CD1c-positive myeloid dendritic cell (primary cell): ENCODE data around the gene INPP4B.

Experiments
- DNase-seq: peaks from one replicate; pipeline ENCODE4 v3.0.0-alpha.2; 2016; ENCODE audit errors: extremely low spot score

Gene INPP4B

GRCh38 chr4:142846108-142846728, at the start of gene INPP4B:
Gene INPP4B, minus strand, starts transcription at chr4:142846301.
- DNase-seq: peak; percentile 25

DNA sequence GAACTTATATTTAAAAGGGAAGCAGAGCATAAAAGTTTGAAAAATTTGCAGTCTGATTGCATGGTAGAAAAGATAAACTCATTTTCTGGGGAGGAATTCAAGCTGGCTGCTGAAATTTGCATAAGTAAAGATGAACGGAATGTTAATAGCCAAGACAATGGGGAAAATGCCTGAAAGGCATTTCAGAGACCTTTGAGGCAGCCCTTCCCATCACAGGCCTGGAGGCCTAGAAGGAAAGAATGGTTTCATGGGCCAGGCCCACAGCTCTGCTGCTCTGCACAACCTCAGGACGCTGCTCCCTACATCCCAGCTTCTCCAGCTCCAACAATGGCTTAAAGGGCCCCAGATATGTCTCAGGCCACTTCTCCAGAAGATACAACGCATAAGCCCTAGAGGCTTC, 46.9 kb upstream of the INPP4B start:
- DNase-seq: no peak

- DNase-seq: no peak
Measured at GRCh38 chr4:142886566-142886965, 40.5 kb upstream of the INPP4B start.

GRCh38 chr4:142883040-142883832, 37.1 kb upstream of the INPP4B start:
- DNase-seq: peak; percentile 3

DNA sequence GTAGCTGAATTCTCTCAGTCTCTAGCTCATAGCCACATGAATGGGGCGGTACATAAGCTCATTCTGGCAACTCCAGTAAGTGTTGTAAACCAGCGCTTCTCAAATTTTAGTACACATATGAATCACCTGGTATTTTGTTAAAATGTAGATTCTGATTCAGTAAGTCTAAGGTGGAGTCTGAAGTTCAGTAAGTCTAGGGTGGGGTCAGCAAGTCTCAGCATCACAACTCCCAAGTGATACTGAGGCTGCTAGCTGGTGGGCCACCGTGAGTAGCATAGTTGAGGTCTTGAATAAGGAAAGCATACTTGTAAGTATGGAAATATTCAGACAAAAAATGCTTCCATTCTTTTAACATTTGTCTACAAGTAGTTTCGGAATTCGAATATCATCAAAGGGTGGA, 36.1 kb upstream of the INPP4B start:
- no peak for DNase-seq

GRCh38 chr4:142881331-142881730, 35.2 kb upstream of the INPP4B start:
- no peak for DNase-seq

GRCh38 chr4:142875117-142875516, 29.0 kb upstream of the INPP4B start:
- DNase-seq: no peak

- DNase-seq: no peak
Measured at GRCh38 chr4:142874684-142875083, 28.6 kb upstream of the INPP4B start.

GRCh38 chr4:142866685-142867084, 20.6 kb upstream of the INPP4B start:
- no peak for DNase-seq

- no peak for DNase-seq
Measured at GRCh38 chr4:142861351-142861750, 15.2 kb upstream of the INPP4B start.

GRCh38 chr4:142858965-142859364, 12.9 kb upstream of the INPP4B start:
- no peak for DNase-seq

GRCh38 chr4:142858446-142858845, 12.3 kb upstream of the INPP4B start:
- DNase-seq: no peak

- no peak for DNase-seq
Measured at GRCh38 chr4:142856576-142856975, 10.5 kb upstream of the INPP4B start.

DNA sequence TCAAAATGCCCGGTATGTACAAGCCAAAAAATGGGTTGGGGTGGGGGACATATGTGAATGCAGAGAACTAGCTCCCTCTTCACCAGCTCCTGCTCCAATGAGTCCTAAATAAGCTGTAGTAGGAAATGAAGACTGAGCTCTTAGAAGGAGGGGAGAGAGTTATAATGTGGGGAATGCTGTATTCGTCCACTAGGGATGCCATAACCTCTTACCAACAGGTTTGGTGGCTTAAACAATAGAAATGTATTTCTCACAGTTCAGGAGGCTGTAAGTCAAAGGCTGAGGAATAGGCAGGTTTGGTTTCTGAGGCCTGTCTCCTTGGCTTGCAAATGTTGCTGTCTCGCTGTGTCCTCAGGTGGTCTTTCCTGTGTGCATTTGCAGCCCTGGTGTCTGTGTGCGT, 4.4 kb upstream of the INPP4B start:
- no peak for DNase-seq

DNA sequence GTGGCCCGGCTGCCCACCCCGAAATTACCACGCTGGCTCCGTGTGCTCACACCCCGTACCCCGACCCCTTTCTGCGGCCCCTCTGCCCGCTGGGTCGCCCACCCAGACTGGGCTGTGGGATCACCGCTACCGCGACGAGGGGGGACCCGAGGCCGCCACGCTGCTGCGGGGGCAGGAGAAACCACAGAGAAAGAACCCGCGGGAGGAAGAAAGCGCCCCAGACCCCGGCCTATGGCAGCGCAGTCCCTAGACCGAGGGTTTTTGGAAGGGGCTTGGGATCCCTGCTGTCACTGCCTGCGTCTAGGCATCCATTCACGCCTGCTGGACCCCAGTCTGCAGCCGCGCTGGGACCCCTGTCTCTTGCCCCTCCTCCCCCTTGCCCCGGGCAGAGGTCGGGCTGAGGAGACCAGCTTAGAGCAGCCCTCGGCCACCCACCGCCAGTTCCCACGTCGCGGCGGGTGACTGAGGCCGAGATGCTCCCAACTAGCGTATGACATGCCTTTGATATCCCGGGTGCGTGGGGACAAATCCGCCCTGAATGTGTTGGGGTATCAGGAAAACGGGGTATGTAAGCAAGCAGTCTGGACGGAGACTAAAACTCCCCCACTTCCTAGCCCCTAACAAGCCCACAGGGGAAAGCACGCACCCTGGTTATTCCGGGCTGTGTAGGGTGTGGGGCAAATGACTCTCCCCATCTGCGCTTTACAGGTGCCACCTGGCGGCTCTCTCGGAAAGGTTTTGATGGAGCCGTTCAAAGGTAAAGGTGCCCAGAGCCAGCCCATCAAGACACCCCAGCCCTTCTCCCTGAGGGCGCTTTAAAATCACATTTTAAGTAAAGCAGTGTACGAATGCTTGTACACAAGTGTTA, 862 bp upstream of the INPP4B start:
- DNase-seq: peak; percentile 39

DNA sequence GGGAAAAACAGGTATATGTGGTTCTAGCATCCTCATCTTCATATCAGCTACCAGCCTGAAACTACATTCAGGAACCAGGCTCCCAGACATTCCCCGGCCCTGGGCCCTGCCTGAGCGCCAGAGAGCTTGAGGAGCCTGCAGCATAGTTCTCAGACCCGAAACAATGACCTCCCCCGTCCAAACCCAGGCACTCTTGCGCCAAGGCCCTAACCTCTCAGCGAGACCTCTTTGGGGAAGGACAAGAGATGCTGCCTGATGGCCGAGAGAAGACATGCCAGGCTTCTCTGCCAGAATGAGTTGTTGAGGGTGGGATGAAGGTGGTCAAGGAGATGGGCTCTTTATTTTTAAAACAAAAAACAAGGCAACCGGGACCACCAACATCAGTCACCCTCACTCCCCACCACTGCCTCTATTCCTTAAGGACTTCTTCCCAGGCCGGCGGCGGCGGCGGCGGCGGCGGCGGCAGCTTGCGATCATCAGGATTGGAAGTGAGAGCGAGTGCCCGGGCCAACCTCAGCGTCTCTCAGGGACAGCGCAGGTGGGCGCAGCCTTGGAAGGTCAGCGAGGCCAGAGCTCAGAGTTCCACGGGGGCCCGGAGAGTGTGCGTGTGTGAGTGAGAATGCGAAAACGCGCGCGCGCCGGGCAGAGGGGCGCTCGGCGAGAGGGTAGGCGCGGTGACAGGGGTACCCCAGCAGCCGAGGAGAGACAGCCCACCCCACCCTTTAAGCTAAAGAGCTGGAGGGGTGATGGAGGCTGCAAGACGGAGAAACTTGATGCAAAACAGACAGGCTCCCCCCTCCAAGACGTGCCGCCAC, 601 bp downstream of the INPP4B start:
- DNase-seq: no peak

DNA sequence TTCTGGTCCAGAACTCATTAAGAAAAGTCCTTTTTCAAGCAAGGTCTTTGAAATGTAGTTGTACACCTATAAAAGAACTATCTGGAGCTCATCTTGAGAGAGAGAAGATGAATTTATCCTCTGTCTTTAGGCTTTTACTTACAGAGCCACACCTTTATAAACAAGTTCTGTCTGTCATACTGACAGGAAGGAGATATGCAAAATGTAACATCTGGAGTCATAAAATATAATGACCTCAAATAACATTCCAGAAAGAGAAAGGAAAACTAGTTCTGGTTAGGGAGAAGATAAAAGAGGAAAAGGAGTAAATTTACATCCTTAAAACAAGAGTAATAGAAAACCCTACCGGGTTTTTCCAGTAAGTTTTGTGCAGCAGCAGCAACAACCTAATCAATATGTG, 1.3 kb downstream of the INPP4B start:
- no peak for DNase-seq

GRCh38 chr4:142840516-142841123, 5.5 kb downstream of the INPP4B start:
- peak; percentile 44 for DNase-seq

DNA sequence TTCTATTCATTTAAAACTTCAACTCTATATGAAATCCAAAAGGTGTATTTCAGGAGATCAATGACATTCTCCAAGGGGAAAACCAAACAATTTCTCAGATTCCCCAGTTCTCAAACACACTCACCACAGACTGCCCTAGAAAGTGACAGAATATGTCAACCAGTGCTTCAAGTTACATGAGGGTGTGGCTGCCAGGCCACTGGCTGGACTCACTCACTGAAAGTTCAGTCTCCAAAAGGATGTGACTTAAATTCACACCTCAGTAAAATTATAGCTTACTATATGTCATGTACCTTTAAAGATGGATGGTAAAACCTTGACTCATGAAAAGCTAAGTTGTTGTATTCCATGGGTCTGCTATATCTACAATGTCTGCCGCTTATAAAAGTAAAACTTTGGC, 7.3 kb downstream of the INPP4B start:
- DNase-seq: no peak

GRCh38 chr4:142832022-142832421, 14.1 kb downstream of the INPP4B start:
- no peak for DNase-seq
